HG03571 (cell line): ENCODE results near the gene SIGLEC10.

ENCODE experiments used
- ATAC-seq: cut with Tn5 transposase; IDR thresholded peaks from one replicate; pipeline ENCODE4 v1.9.1; 2021; ENCODE audit not compliant: unreplicated experiment

Gene SIGLEC10

GRCh38 chr19:51367255-51367564 lies 50.2 kb downstream of the SIGLEC10 start:
- ATAC-seq: peak; percentile 7

- peak; percentile 36 for ATAC-seq
Measured at GRCh38 chr19:51366389-51367254, 50.8 kb downstream of the SIGLEC10 start.

- ATAC-seq: no peak
Measured at GRCh38 chr19:51365965-51366388, 51.5 kb downstream of the SIGLEC10 start, which contains the start of gene ETFB. ETFB (minus strand) TSS chr19:51366388; CDS start chr19:51366326, 62 bp downstream.

GRCh38 chr19:51365211-51365964 lies 52.1 kb downstream of the SIGLEC10 start:
- ATAC-seq: no peak

- ATAC-seq: no peak
Measured at GRCh38 chr19:51364200-51365106, 53.0 kb downstream of the SIGLEC10 start.

GRCh38 chr19:51361239-51361638 lies 56.2 kb downstream of the SIGLEC10 start:
- ATAC-seq: no peak
